Measurements from ENCODE around the gene FYB1. TPM values are rescaled to one million over a fixed set of nuclear protein-coding genes. Genes with fewer than 3 reads are reported as not detected.

The FYB1 gene
- total and polyA plus RNA-seq, 11 donors: 0.82 to 67.2 (median 2.8) TPM

GRCh38 chr5:39213447-39214207 is 5.7 kb downstream of the FYB1 start:
- no peak for DNase-seq
- Histone ChIP-seq H3K4me3 (no peak overlapping the region), H3K36me3 (no peaks in the 10 kb centered on the region), H3K9me3 (no peaks in the 10 kb centered on the region), H3K27ac (peak overlapping the region in 1 of 12 donors; percentile 84), H3K27me3 (no peaks in the 10 kb centered on the region), H3K4me1 (peaks cover 0 to 99% (median 0%) of the 10 kb centered on the region in 12 donors)
- no peak for TF ChIP-seq CTCF (IDR thresholded peaks at IDR 0.05)
- TF ChIP-seq POLR2A (IDR thresholded peaks at IDR 0.05): no peak
- intact Hi-C loops (cut with DNase I): loop anchor here in 5 of 10 donors (10.0 kb wide), 3 partner anchors 161 to 351 kb away; no protein-coding TSS in a partner anchor
- WGBS, 4 donors: 74 to 81% (median 75%) methylated on average over 6 of the region's 6 CpGs
- ATAC-seq: no peak

- DNase-seq (no peak), ATAC-seq (no peak)
- 58 to 78% (median 65%) methylated on average over 3 of the region's 3 CpGs for WGBS, 4 donors
- no peaks in the 10 kb centered on the region for H3K36me3 ChIP-seq
- H3K27ac ChIP-seq: peak overlapping the region in 1 of 12 donors; percentile 84
- intact Hi-C loops (cut with DNase I): loop anchor here in 5 of 10 donors (10.0 kb wide), 3 partner anchors 163 to 353 kb away; no protein-coding TSS in a partner anchor
- no peaks in the 10 kb centered on the region for H3K9me3 ChIP-seq
- peaks cover 0 to 92% (median 0%) of the 10 kb centered on the region in 12 donors for H3K4me1 ChIP-seq
- no peaks in the 10 kb centered on the region for H3K27me3 ChIP-seq
- TF ChIP-seq CTCF (IDR thresholded peaks at IDR 0.05) (no peak), POLR2A (IDR thresholded peaks at IDR 0.05) (no peak)
- H3K4me3 ChIP-seq: no peak overlapping the region
These were observed 7.6 kb downstream of the FYB1 start for GRCh38 chr5:39211773-39212172.

GRCh38 chr5:39209924-39210323 is 9.4 kb downstream of the FYB1 start:
- intact Hi-C loops (cut with DNase I): loop anchor here in 5 of 10 donors (10.0 kb wide), 3 partner anchors 165 to 355 kb away; no protein-coding TSS in a partner anchor
- peak in 1 of 4 donors; percentile 18 for ATAC-seq
- 84 to 89% (median 86%) methylated on average over 10 of the region's 10 CpGs for WGBS, 4 donors

More at GRCh38 chr5:39209924-39210323, 9.4 kb downstream of the FYB1 start:
- Histone ChIP-seq H3K4me1 (peaks cover 0 to 92% (median 0%) of the 10 kb centered on the region in 12 donors), H3K36me3 (no peaks in the 10 kb centered on the region), H3K4me3 (peak overlapping the region in 1 of 12 donors; percentile 18), H3K27me3 (no peaks in the 10 kb centered on the region), H3K27ac (peak overlapping the region in 1 of 12 donors; percentile 84), H3K9me3 (no peaks in the 10 kb centered on the region)
- no peak for TF ChIP-seq CTCF (IDR thresholded peaks at IDR 0.05)
- no peak for TF ChIP-seq POLR2A (IDR thresholded peaks at IDR 0.05)
- DNase-seq: peak in 2 of 5 donors; percentile 34 to 66

All from heart left ventricle (tissue), 16 donors.